MV-4-11 (cell line): Measurements from ENCODE around the gene ZNHIT3.
A peak's percentile ranks its signal among the peaks of the same experiment; 100 is the strongest.
"Not testable (repeated sequence)": the region's sequence is repeated elsewhere in the genome, so short reads cannot be mapped to it uniquely, and the experiment has no call there.

Source experiments
- DNase-seq: peaks from one replicate; lab custom pipeline; 2025; lab: John Stamatoyannopoulos, UW

The ZNHIT3 gene

GRCh38 chr17:36486204-36487194, at the start of gene ZNHIT3:
ZNHIT3 (plus strand) TSS chr17:36486681; CDS start chr17:36486700, 19 bp downstream.
- DNase-seq, result peak; percentile 92

DNA sequence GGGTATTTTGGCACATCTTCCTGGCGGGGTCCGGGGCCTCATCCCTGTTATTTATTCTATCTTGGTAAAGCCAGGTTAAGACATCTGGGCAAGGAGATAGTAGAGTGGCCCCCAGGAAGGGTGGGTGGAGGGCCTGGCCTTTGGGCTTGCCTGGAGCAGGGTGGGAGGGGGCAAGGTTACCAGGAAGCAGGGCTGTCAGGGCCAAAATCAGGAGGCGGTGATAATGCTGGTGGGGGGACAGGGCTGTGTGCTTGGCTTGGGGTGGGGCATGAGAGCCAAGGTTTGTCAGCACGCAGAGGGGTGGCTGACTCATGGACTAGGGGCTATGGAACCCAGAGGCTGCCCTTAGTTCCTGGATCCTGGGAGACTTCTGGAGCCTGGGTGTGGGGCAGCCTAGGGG, 44.7 kb upstream of the ZNHIT3 start:
- not testable (repeated sequence) for DNase-seq

DNA sequence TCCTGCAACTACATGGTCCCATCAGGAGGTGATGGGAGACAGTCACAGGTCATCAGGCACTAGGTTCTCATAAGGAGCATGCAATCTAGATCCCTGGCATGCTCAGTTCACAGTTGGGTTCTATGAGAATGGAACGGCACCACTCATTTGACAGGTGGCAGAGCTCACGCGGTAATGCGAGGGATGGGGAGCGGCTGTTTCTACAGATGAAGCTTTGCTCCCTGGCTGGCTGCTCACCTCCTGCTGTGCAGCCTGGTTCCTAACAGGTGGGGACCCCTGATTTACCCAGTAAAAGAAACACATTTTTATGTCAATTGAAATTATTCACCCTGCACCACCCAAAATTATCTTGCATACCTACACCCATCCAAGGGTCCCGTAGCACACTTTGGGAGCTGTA, 42.7 kb upstream of the ZNHIT3 start:
- DNase-seq, result no peak

- DNase-seq, result not testable (repeated sequence)
These were observed 36.5 kb upstream of the ZNHIT3 start for GRCh38 chr17:36449997-36450396.

GRCh38 chr17:36452888-36453287, 33.6 kb upstream of the ZNHIT3 start:
- not testable (repeated sequence) for DNase-seq

GRCh38 chr17:36457701-36458100, 28.8 kb upstream of the ZNHIT3 start:
- not testable (repeated sequence) for DNase-seq

- no peak for DNase-seq
These were observed 27.4 kb upstream of the ZNHIT3 start for GRCh38 chr17:36459045-36459444.

GRCh38 chr17:36459601-36460000, 26.9 kb upstream of the ZNHIT3 start:
- DNase-seq, result no peak

DNA sequence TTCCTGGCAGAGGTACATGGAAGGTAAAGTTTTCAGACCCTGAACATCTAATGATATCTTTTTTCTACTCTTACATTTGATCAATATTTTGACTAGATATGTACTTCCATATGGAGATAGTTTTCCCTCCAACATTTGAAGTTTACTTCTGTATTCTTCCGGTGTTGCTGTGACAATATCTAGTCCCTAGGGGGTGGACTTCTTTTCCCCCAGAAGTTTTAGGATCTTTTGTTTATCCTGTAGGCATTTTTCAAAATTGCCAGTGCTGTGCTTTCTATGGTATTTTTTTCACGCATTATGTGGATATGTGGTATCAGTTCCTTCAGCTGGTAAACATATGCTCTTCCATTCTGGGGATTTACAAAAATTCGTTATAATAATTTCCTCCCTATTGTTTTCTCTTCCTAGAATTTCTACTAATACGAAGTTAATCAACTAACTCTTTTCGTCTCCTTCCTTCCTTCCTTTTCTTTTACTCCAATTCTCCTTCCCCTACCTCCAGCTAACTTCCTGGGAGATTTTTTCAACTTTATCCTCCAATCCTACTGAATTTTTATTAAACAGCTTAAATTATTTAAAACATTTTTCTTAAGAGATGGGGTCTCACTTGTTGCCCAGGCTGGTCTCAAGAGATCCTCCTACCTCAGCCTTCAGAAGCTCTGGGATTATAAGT, 26.1 kb upstream of the ZNHIT3 start:
- no peak for DNase-seq

DNA sequence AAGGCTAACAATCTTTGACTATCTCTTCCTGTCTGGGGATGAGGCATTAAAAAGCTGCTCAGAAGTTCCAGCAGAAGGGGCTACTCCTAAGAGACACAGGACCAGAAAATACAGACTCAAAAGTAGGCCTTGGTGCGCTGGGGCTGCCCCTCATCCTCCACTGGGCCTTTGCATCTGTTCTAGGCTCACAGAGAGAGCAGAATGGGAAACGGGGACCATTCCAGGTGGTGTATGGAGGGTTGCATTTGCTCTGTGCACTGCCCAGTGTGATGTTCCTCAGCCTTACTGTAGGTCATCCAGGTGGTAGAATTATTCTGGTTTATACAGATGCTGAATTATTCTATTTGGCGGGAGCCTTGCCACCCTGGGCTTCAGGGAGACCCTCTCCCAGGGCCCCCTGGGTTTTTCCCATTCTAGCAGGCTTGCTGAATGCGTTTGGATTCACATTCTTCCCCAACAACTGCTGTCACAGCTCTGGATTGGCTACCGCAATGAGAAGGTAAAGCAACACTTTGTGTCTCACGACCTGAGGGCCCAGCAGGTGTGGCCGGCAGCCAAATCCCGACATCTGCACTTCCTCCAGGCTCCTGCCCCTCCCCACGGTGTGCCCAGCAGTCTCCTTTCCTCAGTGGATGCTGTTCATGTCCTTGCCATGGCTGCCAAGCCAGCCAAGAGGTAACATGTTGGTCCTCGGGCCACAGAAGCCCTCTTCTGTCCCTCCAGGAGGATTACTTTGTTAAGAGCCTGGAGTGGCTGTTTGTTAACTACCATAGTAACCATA, 25.0 kb upstream of the ZNHIT3 start:
- no peak for DNase-seq

GRCh38 chr17:36463916-36464764, 22.3 kb upstream of the ZNHIT3 start:
- peak; percentile 66 for DNase-seq

- DNase-seq, result no peak
These were observed 21.8 kb upstream of the ZNHIT3 start for GRCh38 chr17:36464765-36465088.

DNA sequence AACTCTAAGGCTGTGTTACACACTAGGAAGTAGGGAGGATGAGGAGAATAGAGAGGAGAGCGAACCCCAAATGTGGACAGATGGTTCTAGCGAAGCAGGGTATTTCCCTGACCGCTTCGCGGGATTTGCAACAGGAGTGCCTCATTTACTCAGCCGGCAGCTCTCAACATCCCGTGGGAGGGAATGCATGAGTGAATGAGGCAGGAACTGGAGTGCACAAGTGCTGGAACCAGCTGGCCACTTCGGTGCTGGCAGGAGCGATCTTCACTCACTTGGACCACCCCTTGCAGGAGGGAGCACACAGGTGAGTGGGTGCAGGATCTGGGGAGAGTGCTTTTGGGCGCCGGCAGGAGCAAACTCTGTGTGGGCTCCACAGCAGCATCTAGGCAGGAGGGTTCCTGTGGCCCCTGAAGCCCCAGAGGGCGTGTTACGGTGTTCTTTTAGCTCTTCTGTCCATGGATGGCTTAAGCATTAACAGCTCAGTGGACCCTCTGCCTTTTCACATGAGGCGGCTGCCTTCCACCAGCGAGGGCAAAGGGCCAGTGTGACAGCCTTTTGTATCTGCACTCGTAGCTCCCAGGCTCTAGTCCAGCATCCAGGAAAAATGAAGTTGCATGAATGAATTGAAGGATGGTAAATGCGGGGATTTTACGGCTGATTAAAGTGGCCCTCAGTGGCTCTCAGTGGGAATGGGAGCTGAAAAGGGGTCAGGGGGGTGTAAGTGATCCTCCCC, 17.4 kb upstream of the ZNHIT3 start:
- no peak for DNase-seq

DNA sequence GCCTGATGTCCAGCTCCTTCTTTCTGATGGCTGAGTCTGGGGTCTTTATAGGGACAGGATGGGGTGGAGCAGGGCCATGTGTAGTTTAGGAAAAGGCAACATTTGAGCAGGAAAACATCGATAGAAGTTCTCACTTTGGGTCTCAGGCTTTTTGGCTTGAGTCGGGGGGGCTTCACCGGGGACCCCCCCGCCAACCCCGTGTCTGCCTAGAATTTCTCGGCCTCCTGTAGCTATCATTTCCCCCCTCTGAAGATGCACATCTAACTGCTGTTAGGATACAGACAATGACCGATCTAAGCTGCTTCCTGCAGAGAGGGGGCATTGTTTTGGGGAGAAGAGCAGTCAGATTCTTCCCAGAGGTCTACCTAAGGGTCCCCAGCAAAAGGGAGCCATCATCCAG, 16.7 kb upstream of the ZNHIT3 start:
- DNase-seq, result no peak

- peak; percentile 24 for DNase-seq
These were observed 16.0 kb upstream of the ZNHIT3 start for GRCh38 chr17:36470499-36470898.

DNA sequence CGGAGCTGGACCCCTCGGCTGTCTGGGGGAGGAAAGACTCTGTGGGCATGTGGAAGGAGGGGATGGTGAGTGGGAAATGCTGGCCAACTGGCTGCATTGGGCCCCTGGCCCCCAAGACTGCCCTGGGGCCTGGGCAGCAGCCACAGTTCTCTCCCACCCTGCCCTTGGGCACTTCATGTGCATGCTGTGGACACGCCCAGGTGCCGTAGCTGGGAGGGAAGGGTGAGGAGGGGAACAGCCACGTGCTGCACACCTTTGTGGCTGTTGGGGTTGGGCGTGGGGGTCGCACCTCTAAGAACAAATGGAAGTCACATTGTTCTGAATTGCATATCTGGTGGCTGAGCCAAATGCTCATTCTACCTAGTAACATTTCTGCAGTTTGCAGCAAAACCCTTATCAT, 11.9 kb upstream of the ZNHIT3 start:
- DNase-seq, result no peak

GRCh38 chr17:36475346-36475970, 11.0 kb upstream of the ZNHIT3 start:
- DNase-seq, result no peak

DNA sequence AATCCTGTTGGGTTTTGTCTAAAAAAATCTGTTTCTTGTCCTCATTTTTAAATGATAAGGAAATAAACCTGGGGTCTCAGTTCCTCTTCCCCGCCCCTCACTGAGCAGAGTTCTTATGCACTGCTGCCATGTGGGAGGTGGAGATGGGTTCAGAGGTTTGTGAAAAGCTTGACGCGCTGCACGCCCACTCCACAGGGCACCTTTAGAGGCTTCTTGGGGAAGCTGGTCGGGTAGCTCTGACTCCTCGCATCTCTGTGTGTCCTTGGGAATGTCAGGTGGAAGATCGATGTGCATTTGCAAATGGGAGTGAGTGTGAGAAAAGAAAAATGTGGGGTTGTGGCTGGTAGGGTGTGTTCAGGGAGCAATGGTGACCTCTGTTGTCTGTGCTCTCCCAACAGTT, 4.7 kb upstream of the ZNHIT3 start:
- DNase-seq, result no peak

GRCh38 chr17:36482611-36483504, 3.6 kb upstream of the ZNHIT3 start:
- DNase-seq, result peak; percentile 62
